ENCODE measurements around the gene VSX1. TPM values are rescaled to one million over a fixed set of nuclear protein-coding genes. Genes with fewer than 3 reads are reported as not detected.
A peak's percentile ranks its signal among the peaks of the same experiment; 100 is the strongest.

The VSX1 gene
- total and polyA plus RNA-seq, 8 donors: 0.05 TPM; not detected in 7

DNA sequence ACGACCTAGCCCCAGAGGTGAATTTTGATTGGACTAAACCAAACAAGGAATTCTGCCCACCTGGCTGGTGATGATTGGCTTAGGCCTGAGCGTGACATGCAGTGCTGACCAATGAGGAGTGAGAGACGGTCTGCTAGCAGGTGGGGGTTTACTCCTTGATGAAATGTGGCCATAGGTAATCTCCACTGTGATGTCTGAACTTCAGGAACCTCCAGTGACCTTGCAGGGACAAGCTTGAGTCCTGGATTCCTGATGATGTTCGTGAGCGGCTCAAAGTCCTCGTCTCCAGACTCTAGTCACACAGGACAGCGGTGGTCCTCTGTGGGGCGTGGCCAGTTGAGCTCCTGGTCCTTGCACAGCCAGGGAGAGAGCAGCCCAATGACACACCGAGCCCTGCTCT lies 8.4 kb downstream of the VSX1 start:
- WGBS, 5 donors: 50 to 79% (median 75%) methylated on average over 6 to 9 of the region's 9 CpGs
- no peak for DNase-seq
- Histone ChIP-seq H3K4me3 (no peak overlapping the region), H3K27me3 (peaks cover 0 to 62% (median 14%) of the 10 kb centered on the region in 3 donors), H3K27ac (no peak overlapping the region), H3K4me1 (peaks cover 8 to 22% (median 14%) of the 10 kb centered on the region in 4 donors), H3K36me3 (no peaks in the 10 kb centered on the region), H3K9me3 (no peaks in the 10 kb centered on the region)
- TF ChIP-seq POLR2AphosphoS5 (IDR thresholded peaks at IDR 0.05): no peak
- TF ChIP-seq, protein P1, sequence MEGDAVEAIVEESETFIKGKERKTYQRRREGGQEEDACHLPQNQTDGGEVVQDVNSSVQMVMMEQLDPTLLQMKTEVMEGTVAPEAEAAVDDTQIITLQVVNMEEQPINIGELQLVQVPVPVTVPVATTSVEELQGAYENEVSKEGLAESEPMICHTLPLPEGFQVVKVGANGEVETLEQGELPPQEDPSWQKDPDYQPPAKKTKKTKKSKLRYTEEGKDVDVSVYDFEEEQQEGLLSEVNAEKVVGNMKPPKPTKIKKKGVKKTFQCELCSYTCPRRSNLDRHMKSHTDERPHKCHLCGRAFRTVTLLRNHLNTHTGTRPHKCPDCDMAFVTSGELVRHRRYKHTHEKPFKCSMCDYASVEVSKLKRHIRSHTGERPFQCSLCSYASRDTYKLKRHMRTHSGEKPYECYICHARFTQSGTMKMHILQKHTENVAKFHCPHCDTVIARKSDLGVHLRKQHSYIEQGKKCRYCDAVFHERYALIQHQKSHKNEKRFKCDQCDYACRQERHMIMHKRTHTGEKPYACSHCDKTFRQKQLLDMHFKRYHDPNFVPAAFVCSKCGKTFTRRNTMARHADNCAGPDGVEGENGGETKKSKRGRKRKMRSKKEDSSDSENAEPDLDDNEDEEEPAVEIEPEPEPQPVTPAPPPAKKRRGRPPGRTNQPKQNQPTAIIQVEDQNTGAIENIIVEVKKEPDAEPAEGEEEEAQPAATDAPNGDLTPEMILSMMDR (IDR thresholded peaks at IDR 0.05): no peak
- no peak for TF ChIP-seq EP300 (IDR thresholded peaks at IDR 0.05)
- no peak for TF ChIP-seq POLR2A (IDR thresholded peaks at IDR 0.05)
- intact Hi-C loops (cut with DNase I; ENCODE audit: low total_unique reads): no loop called here

DNA sequence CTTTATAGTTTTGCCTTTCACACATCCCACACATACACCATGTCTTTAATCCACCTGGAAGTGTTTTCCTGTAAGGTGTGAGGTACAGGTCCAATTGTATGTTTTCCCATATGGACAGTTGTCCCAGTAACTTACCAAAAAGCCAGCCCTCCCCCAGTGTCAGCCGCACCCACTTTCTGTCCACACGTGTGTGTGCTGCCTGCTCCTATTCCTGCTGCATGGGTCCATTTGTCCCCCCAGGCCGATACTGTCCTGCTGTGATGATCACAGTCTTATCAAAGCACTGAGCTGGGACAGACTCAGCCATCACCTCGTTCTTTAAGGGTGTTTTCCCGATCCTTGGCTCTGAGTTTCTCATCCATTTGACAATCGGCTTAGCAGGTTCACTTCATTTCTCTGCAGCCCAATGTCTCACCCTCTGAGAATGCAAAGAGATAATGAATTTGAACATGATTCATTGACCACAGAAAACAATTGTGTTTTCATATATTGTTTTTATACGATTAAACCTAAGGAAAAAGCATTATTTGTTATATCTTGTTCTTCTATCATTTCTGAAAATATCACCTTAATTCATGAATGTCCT lies 9.6 kb downstream of the VSX1 start:
- Histone ChIP-seq H3K27ac (no peak overlapping the region), H3K9me3 (no peaks in the 10 kb centered on the region), H3K4me1 (peaks cover 1 to 13% (median 7%) of the 10 kb centered on the region in 4 donors), H3K27me3 (peaks cover 0 to 55% (median 3%) of the 10 kb centered on the region in 3 donors), H3K4me3 (no peak overlapping the region), H3K36me3 (no peaks in the 10 kb centered on the region)
- intact Hi-C loops (cut with DNase I; ENCODE audit: low total_unique reads): no loop called here
- TF ChIP-seq, protein P1 (IDR thresholded peaks at IDR 0.05): no peak
- TF ChIP-seq POLR2AphosphoS5 (IDR thresholded peaks at IDR 0.05): no peak
- TF ChIP-seq EP300 (IDR thresholded peaks at IDR 0.05): no peak
- no peak for TF ChIP-seq POLR2A (IDR thresholded peaks at IDR 0.05)
- no peak for DNase-seq
- WGBS, 5 donors: 53 to 70% (median 57%) methylated on average over 7 of the region's 7 CpGs

DNA sequence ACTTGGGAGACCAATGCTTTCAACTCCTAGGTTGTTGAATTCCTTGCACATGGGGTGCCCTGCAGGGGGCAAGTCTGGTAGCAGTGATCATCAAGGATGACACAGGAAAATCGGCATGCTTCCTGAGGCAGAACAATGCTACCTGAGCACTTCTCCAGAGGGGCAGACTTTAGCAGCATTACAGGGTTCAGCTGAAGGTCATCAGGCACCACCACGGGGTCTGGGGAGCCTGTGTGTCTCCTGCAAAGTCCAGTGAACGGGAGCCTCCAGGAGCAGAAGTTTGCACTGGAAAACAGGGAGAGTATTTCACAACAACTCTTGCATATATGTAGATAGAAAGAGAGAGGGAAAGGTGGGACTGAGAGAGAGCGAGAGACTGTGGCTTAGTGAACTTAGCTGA lies 10.2 kb downstream of the VSX1 start:
- WGBS, 5 donors: 22 to 30% (median 26%) methylated on average over 4 of the region's 4 CpGs
- Histone ChIP-seq H3K9me3 (no peaks in the 10 kb centered on the region), H3K36me3 (no peaks in the 10 kb centered on the region), H3K4me3 (no peak overlapping the region), H3K27me3 (peaks cover 0 to 49% (median 0%) of the 10 kb centered on the region in 3 donors), H3K4me1 (peaks cover 0 to 8% (median 2%) of the 10 kb centered on the region in 4 donors), H3K27ac (no peak overlapping the region)
- peak in 1 of 2 donors; percentile 21 for DNase-seq
- TF ChIP-seq EP300 (IDR thresholded peaks at IDR 0.05): no peak
- TF ChIP-seq POLR2AphosphoS5 (IDR thresholded peaks at IDR 0.05): no peak
- TF ChIP-seq, protein P1 (IDR thresholded peaks at IDR 0.05): no peak
- TF ChIP-seq POLR2A (IDR thresholded peaks at IDR 0.05): no peak
- intact Hi-C loops (cut with DNase I; ENCODE audit: low total_unique reads): no loop called here

DNA sequence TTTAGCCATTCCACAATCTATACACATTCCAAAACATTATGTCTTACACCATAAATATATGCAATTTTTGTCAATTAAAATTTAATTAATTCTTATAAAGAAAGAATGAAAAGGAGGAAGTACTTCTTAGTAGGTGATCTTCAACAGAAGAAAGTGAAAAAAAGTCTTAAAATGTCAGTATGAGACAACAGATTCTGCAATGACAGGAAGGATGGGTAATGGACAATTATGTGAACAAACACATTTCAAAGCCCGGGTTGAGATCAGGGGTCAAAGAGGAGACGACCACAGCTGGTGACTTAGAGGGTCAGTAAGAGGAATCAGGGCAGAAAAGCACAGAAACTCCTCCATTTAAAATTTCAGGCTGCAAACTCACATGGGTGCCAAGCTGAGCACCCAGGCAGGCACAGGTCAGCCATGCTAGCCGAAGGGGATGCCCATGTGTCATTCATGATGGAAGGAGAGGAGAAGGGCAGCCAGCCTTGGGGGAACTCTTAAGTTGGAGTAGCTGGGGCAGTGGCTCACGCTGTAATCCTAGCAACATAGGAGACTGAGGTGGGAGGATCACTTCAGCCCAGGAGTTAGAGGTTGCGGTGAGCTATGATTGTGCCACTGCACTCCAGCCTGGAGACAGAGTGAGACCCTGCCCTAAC lies 11.0 kb downstream of the VSX1 start:
- Histone ChIP-seq H3K4me3 (no peak overlapping the region), H3K4me1 (peaks cover 0 to 5% (median 3%) of the 10 kb centered on the region in 4 donors), H3K27me3 (peaks cover 0 to 46% (median 0%) of the 10 kb centered on the region in 3 donors), H3K36me3 (no peaks in the 10 kb centered on the region), H3K9me3 (no peaks in the 10 kb centered on the region), H3K27ac (no peak overlapping the region)
- TF ChIP-seq, protein P1 (IDR thresholded peaks at IDR 0.05): no peak
- TF ChIP-seq POLR2A (IDR thresholded peaks at IDR 0.05) (no peak), EP300 (IDR thresholded peaks at IDR 0.05) (no peak), POLR2AphosphoS5 (IDR thresholded peaks at IDR 0.05) (no peak)
- peak in 1 of 2 donors; percentile 10 for DNase-seq
- intact Hi-C loops (cut with DNase I; ENCODE audit: low total_unique reads): no loop called here
- WGBS, 5 donors: 52 to 71% (median 68%) methylated on average over 5 of the region's 5 CpGs

Measured in stomach (tissue), 9 donors.